IPS-15b (cell line): ENCODE data around the gene SCFD2.

Experiments
- H3K27me3 ChIP-seq: one replicate; pipeline ENCODE4 v1.6.1; 2013; ENCODE audit warnings: low read length; ENCODE audit not compliant: control insufficient read depth, insufficient read depth
- H3K36me3 ChIP-seq: one replicate; pipeline ENCODE4 v1.6.1; 2013; ENCODE audit warnings: low read length; ENCODE audit not compliant: control insufficient read depth, insufficient read depth
- H3K4me1 ChIP-seq: one replicate; pipeline ENCODE4 v1.6.1; 2013; ENCODE audit warnings: mild to moderate bottlenecking, low read length; ENCODE audit not compliant: control insufficient read depth, insufficient read depth
- H3K4me3 ChIP-seq: one replicate; pipeline ENCODE4 v1.5.1; 2013; ENCODE audit warnings: low read depth, low read length
- H3K9ac ChIP-seq: one replicate; pipeline ENCODE4 v1.6.1; 2013; ENCODE audit warnings: low read depth, mild to moderate bottlenecking, low read length
- H3K9me3 ChIP-seq: one replicate; pipeline ENCODE4 v1.6.1; 2013; ENCODE audit warnings: mild to moderate bottlenecking, low read length; ENCODE audit not compliant: control insufficient read depth, insufficient read depth

SCFD2 gene

GRCh38 chr4:52824603-52825459 is 541.0 kb downstream of the SCFD2 start:
- no peaks in the 10 kb centered on the region for H3K9me3 ChIP-seq
- no peak overlapping the region for H3K9ac ChIP-seq
- H3K4me3 ChIP-seq, result no peak overlapping the region
- H3K36me3 ChIP-seq, result no peaks in the 10 kb centered on the region
- no peaks in the 10 kb centered on the region for H3K27me3 ChIP-seq
- no peaks in the 10 kb centered on the region for H3K4me1 ChIP-seq

GRCh38 chr4:52824270-52824602 is 541.6 kb downstream of the SCFD2 start:
- H3K27me3 ChIP-seq, result no peaks in the 10 kb centered on the region
- H3K9me3 ChIP-seq, result no peaks in the 10 kb centered on the region
- no peak overlapping the region for H3K4me3 ChIP-seq
- H3K36me3 ChIP-seq, result no peaks in the 10 kb centered on the region
- no peaks in the 10 kb centered on the region for H3K4me1 ChIP-seq
- no peak overlapping the region for H3K9ac ChIP-seq

- H3K9ac ChIP-seq, result no peak overlapping the region
- no peaks in the 10 kb centered on the region for H3K27me3 ChIP-seq
- no peaks in the 10 kb centered on the region for H3K9me3 ChIP-seq
- H3K4me3 ChIP-seq, result no peak overlapping the region
- no peaks in the 10 kb centered on the region for H3K36me3 ChIP-seq
- no peaks in the 10 kb centered on the region for H3K4me1 ChIP-seq
Observed at GRCh38 chr4:52823702-52824092, 542.2 kb downstream of the SCFD2 start.
